ENCODE measurements around the gene GNG14. TPM values are rescaled to one million over a fixed set of nuclear protein-coding genes. Genes with fewer than 3 reads are reported as not detected.

GNG14 gene
- total and polyA plus RNA-seq, 2 of the 13 experiments (the other 11 are each of a cell fraction or from before 2014, with no cell fraction given): not detected

GRCh38 chr19:12681074-12681987 is 6.5 kb upstream of the GNG14 start, which contains the start of gene DHPS (continued):
- TF ChIP-seq PBX2 (CRISPR knock-in tag; IDR thresholded peaks at IDR 0.05): no peak
- TF ChIP-seq ZNF574 (CRISPR knock-in tag; IDR thresholded peaks at IDR 0.05): peak; percentile 82
- TF ChIP-seq ZSCAN20 (CRISPR knock-in tag; IDR thresholded peaks at IDR 0.05; ENCODE audit: borderline replicate concordance): no peak
- TF ChIP-seq RFX5 (IDR thresholded peaks at IDR 0.05; ENCODE audit: low read depth, low read length): no peak
- TF ChIP-seq NFE2L2 (IDR thresholded peaks at IDR 0.05; ENCODE audit: low read length): no peak
- TF ChIP-seq HDAC2 (CRISPR knock-in tag; IDR thresholded peaks at IDR 0.05): peak; percentile 50; the same call in 1 of the 2 replicates
- 0 out of 2 replicates have a peak, but pooled peaks have one; percentile 59 for TF ChIP-seq BRF2 (CRISPR knock-in tag; IDR thresholded peaks at IDR 0.05)
- no peak for TF ChIP-seq MBD4 (IDR thresholded peaks at IDR 0.05; ENCODE audit: borderline replicate concordance, low read length)
- TF ChIP-seq SNRNP70 (IDR thresholded peaks at IDR 0.05; ENCODE audit: low read depth, low read length): no peak
- peak; percentile 30; the same call in 1 of the 2 replicates for TF ChIP-seq ZBTB38 (CRISPR knock-in tag; IDR thresholded peaks at IDR 0.05)
- TF ChIP-seq ZNF703 (CRISPR knock-in tag; IDR thresholded peaks at IDR 0.05; ENCODE audit: borderline replicate concordance): peak; percentile 74; the same call in 1 of the 2 replicates
- TF ChIP-seq KAT2B (IDR thresholded peaks at IDR 0.05; ENCODE audit: borderline replicate concordance, low read depth, low read length): no peak
- TF ChIP-seq ZBTB7A (CRISPR knock-in tag; IDR thresholded peaks at IDR 0.05): no peak
- TF ChIP-seq TGIF2 (CRISPR knock-in tag; IDR thresholded peaks at IDR 0.05): no peak
- TF ChIP-seq EP300 (IDR thresholded peaks at IDR 0.05; ENCODE audit: low read depth in 2 of 2, low read length in 2 of 2): 0 out of 4 replicates have a peak, but pooled peaks of 1 of the 2 experiments have one; percentile 22
- TF ChIP-seq EP300 (CRISPR knock-in tag; IDR thresholded peaks at IDR 0.05; ENCODE audit: borderline replicate concordance): no peak
- TF ChIP-seq ZNF30 (CRISPR knock-in tag; IDR thresholded peaks at IDR 0.05): 0 out of 2 replicates have a peak, but pooled peaks have one; percentile 40
- TF ChIP-seq ZNF362 (CRISPR knock-in tag; IDR thresholded peaks at IDR 0.05; ENCODE audit: borderline replicate concordance): peak; percentile 99
- TF ChIP-seq SKIL (CRISPR knock-in tag; IDR thresholded peaks at IDR 0.05; ENCODE audit: borderline replicate concordance): no peak
- TF ChIP-seq HOXA5 (CRISPR knock-in tag; IDR thresholded peaks at IDR 0.05): peak; percentile 30; the same call in 1 of the 2 replicates
- no peak for TF ChIP-seq SMARCC2 (IDR thresholded peaks at IDR 0.05)
